Suppressor macrophage treated with lipopolysaccharide for 1 hour (primary cell): ENCODE data around the gene CLRN3.

Source experiments
- DNase-seq, 3 donors: peaks; one replicate each; pipeline ENCODE4 v3.0.0-alpha.2; 2020 to 2022

The CLRN3 gene

DNA sequence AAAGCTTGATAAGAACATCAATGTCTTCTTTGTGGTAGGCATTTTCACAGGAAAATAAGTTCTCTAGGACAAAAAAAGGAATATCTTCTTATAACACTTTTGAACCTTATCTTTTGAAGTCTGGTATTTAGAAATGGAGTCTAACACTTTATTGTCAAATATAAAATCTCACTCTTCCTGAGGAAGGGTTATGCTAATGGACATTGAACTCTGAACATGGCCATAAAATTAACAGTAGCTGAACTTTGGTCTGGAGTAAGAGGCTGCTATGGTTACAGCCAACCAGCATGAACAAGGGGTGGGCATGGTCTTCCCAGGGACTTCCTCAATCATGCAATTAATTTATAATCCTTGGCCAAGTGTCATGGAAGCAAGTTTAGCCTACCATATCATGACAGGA, at the start of gene CLRN3:
Gene CLRN3, minus strand, starts transcription at position 199 of the 400 bp plus-strand sequence. Its CDS starts 157 bp downstream, at position 42.
- no peak for DNase-seq

DNA sequence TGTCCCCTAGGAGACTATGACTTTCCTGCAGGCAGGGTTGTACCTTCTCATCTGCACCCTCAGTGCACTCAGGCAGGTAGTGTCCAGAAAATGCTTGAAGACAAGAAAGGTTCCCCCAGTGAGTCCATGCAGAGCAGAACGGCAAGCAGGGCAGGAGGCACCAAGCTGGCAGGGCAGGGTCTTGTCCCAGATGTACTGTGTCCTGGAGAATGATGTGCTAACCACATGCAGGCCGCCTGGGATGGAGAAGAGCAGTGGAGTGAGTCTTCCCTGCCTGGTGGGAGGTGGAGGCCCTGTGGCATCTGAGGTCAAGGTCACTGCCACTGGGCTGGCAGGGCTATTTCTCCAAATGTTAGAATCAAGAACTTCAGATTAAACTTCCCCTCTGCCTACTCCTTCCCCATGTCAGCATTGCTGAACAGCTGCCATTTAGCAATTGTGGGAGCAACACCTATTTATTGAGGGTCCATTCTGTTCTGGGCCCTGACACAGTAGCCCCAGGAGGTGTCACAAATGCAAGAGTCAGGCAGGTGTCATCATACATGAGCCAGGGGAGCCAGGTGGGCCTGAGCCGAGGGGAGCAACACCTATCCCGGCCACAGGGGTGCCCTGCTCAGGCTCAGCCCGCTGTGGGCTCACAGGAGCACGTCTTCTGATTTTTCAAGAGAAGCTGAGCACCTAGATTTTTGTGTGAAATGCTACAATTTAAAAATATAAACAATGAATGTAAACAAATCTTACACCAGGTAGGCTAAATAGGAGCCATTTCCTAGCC, 48.3 kb upstream of the CLRN3 start:
- DNase-seq, result peak in 2 of 3 donors; percentile 33 to 40

DNA sequence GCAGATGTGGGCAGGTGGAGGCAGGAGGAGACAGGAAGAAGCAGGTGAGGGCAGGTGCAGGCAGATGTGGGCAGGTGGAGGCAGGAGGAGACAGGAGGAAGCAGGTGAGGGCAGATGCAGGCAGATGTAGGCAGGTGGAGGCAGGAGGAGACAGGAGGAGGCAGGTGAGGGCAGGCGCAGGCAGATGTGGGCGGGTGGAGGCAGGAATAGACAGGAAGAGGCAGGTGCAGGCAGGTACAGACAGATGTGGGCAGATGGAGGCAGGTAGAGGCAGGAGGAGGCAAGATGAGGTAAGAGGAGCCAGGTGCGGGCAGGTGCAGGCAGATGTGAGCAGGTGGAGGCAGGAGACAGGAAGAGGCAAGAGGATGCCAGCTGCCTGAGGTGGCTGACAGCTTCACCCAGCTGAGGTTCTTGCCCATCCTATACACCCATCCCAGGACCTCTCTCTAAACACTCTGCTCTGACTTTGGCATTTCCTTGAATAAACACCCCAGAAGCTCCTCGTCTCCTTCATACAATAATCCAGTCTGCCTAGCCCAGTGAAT, 47.1 kb upstream of the CLRN3 start:
- DNase-seq, result no peak

GRCh38 chr10:127937915-127938463, 45.2 kb upstream of the CLRN3 start:
- DNase-seq, result no peak

DNA sequence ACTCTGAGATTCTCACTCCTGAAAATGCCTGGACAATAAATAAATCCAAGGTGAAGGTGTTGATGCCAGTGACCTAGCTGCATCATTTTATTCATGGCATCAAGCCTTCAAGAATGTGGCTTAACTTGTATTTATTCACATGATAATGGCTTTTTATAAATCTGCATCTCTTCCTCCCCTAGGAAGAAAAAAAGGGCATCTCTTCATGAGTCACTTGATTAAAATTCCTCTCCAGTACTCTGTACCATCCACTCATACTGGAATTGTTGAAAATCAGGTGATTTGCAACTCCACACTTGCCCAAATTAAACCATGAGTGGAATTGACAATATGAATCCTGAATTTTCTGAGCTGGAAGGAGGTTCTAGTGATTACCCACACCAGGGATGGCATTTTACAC, 44.3 kb upstream of the CLRN3 start:
- no peak for DNase-seq

GRCh38 chr10:127935071-127935561, 42.4 kb upstream of the CLRN3 start:
- DNase-seq, result no peak

DNA sequence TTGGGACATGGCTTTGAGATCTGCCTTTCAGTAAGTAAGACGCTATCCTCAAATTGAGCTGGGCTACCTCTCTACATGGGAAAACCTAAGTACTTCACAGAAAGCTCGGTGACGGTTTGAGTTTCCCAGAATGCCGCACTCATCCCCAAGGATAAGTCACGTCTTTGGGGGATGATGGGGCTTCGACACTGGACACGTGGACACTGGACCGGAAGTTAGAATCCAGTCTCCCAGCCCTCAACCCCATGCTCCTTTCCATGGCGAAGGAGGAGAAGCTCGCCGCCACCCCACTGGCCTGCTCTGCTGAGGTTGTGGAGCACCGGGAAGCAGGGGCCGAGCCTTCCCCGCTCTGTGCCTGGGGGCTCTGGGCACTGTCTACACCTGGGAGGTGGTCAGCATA, 41.6 kb upstream of the CLRN3 start:
- no peak for DNase-seq

DNA sequence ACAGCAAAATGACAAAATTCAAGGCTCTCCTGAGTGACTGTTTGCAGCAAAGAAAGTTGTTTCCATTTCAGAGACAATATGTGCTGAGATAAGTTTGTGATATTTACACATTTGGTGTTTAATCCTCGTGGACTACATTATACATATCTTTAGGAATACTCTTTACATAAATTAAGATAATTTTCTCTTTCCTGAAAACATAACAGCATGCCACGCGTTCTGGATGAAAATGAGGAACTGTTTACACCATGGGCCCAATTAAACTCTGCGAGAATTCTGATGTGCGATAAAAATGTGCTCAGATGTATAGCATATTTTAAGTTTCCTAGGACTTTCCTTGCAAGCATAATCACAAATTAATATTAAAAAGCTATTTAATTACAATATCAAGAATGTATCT, 40.5 kb upstream of the CLRN3 start:
- DNase-seq, result no peak

GRCh38 chr10:127932521-127933270, 40.0 kb upstream of the CLRN3 start:
- no peak for DNase-seq

GRCh38 chr10:127928021-127928806, 35.5 kb upstream of the CLRN3 start:
- peak; percentile 41 to 58 (median 56) for DNase-seq

- DNase-seq, result peak; percentile 77 to 87 (median 80)
Observed at GRCh38 chr10:127926455-127926854, 33.7 kb upstream of the CLRN3 start.

GRCh38 chr10:127925471-127926207, 32.9 kb upstream of the CLRN3 start:
- no peak for DNase-seq

- no peak for DNase-seq
Observed at GRCh38 chr10:127923646-127924045, 30.9 kb upstream of the CLRN3 start.

GRCh38 chr10:127922675-127923366, 30.1 kb upstream of the CLRN3 start:
- DNase-seq, result no peak

GRCh38 chr10:127922206-127922605, 29.5 kb upstream of the CLRN3 start:
- no peak for DNase-seq

- DNase-seq, result peak; percentile 77 to 90 (median 87)
Observed at GRCh38 chr10:127921753-127922145, 29.0 kb upstream of the CLRN3 start.

- DNase-seq, result no peak
Observed at GRCh38 chr10:127921075-127921752, 28.5 kb upstream of the CLRN3 start.

DNA sequence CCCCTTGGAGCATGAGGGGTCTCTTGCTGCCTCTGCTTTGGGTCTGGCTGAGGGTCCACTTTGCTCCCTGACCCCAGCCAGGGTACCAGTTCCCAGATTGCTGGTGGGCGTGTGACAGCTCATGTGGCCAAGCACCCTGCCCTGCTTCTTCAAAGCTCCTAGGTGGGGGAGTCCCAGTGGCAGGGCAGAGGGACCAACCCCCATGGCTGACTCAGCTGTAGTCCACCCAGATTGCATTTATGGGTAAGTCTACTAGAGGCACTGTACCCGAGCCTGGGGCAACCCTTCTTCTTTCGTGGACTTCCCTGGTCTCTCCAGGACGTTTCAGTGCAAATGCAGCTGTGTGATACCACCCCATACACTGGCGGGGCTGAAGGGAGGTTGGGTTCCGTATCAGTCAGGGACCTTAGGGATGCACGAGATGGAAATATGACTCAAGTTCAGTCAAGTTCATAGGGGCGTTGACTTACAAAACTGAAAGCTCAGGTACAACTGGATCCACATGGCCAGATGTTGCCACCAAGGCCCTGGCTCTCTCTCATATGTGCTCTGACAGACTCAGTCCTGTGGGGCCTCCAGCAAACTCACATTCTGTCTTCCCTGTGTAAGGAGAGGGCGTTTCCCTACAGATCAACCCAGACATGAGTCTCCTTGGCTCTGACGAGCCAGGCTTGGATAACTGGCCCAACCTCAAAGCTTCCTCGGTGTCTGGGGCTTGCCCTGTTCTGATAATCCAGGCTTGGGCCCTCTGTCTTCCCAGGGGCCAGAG, 27.7 kb upstream of the CLRN3 start:
- peak; percentile 81 to 87 (median 82) for DNase-seq

- DNase-seq, result peak in 2 of 3 donors; percentile 43 to 48
Observed at GRCh38 chr10:127919418-127920271, 26.9 kb upstream of the CLRN3 start.
